ENCODE measurements around the gene SLIT3.

DNA sequence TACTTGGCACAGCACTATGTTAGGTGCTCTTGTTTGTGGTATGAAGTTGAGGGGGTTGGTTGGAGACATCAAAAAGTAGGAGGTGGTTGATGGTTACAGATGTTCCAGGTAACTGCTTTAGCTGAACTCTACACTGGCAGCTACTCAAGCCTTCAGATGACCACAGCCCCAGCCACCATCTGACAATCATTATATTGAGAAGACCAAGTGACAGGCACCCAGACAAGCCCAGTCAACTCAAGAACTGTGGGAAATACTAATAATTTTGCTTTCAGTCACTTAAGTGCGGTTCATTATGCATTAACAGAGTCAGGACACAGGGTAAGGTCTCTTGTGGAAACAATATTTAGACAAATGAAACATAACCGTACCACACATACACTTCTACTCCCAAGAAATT is 38.9 kb upstream of the SLIT3 start:
- TF ChIP-seq, protein P1, sequence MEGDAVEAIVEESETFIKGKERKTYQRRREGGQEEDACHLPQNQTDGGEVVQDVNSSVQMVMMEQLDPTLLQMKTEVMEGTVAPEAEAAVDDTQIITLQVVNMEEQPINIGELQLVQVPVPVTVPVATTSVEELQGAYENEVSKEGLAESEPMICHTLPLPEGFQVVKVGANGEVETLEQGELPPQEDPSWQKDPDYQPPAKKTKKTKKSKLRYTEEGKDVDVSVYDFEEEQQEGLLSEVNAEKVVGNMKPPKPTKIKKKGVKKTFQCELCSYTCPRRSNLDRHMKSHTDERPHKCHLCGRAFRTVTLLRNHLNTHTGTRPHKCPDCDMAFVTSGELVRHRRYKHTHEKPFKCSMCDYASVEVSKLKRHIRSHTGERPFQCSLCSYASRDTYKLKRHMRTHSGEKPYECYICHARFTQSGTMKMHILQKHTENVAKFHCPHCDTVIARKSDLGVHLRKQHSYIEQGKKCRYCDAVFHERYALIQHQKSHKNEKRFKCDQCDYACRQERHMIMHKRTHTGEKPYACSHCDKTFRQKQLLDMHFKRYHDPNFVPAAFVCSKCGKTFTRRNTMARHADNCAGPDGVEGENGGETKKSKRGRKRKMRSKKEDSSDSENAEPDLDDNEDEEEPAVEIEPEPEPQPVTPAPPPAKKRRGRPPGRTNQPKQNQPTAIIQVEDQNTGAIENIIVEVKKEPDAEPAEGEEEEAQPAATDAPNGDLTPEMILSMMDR (IDR thresholded peaks at IDR 0.05) = no peak
- TF ChIP-seq POLR2A (IDR thresholded peaks at IDR 0.05) = no peak
